Breast epithelium (tissue), 4 donors: ENCODE results near the gene MS4A14. TPM values are rescaled to one million over a fixed set of nuclear protein-coding genes. Genes with fewer than 3 reads are reported as not detected.

Experiments used
- DNase-seq, 2 donors: peaks; one replicate each; pipeline ENCODE4 v3.0.0-alpha.2; 2019; ENCODE audit warnings: low spot score in 2 of 2
- H3K27ac ChIP-seq, 2 donors: fragments of 200-600 bp; sonication (generic) in 1 of 2; one replicate each; pipeline ENCODE4 v1.5.1; 2016 to 2019; ENCODE audit warnings: mild to moderate bottlenecking in 1 of 2
- H3K27me3 ChIP-seq, 2 donors: fragments of 200-600 bp; sonication (generic) in 1 of 2; one replicate each; pipeline versions ENCODE4 v1.5.1 to v1.6.0; 2017 to 2019; ENCODE audit warnings: control low read depth in 1 of 2, mild to moderate bottlenecking in 1 of 2
- H3K36me3 ChIP-seq: fragments of 200-600 bp; one replicate; pipeline ENCODE4 v1.5.1; 2019
- H3K4me1 ChIP-seq, 2 donors: fragments of 200-600 bp; sonication (generic); one replicate each; pipeline ENCODE4 v1.5.1; 2016 to 2019; ENCODE audit warnings: control low read depth in 1 of 2
- H3K4me3 ChIP-seq, 3 donors: fragments of 200-600 bp; sonication (generic); 1 replicate in 2 of 3; 2 replicates in 1 of 3; pipeline ENCODE4 v1.5.1; 2016 to 2019; ENCODE audit warnings: mild to moderate bottlenecking in 3 of 3, moderate library complexity in 2 of 3
- H3K9me3 ChIP-seq, 2 donors: fragments of 200-600 bp; sonication (generic) in 1 of 2; one replicate each; pipeline ENCODE4 v1.5.1; 2016 to 2019; ENCODE audit warnings: control low read depth in 1 of 2
- CTCF ChIP-seq, 3 donors: fragments of 450-650 bp; IDR thresholded peaks; one replicate each; pipeline ENCODE4 v1.5.1; 2016 to 2017; ENCODE audit warnings: antibody characterized with exemption in 3 of 3, mild to moderate bottlenecking in 3 of 3, moderate library complexity in 3 of 3
- POLR2A ChIP-seq: fragments of 450-650 bp; IDR thresholded peaks from one replicate; pipeline ENCODE4 v1.6.1; 2016; ENCODE audit warnings: antibody characterized with exemption, mild to moderate bottlenecking, moderate library complexity
- POLR2AphosphoS5 ChIP-seq, 3 donors: sonication (generic); formaldehyde crosslinking; IDR thresholded peaks; one replicate each; pipeline ENCODE4 v1.6.1; 2017; ENCODE audit warnings: antibody characterized with exemption in 3 of 3
- intact Hi-C: fragments of 100-400 bp; cut with DNase I; formaldehyde crosslinking; loops from one replicate; pipeline ENCODE4 v1.15.1; 2023; ENCODE audit warnings: low total_unique reads
- total RNA-seq, 3 donors: library from RNA; depleted of rRNA; stranded (reverse); fragments of >200 nt; gene quantifications; one replicate each; pipeline ENCODE4 v1.1.0, GENCODE V29; 2016

MS4A14 gene
- total RNA-seq, 3 donors from 2014 or later = 2.3 to 6.7 (median 2.5) TPM

DNA sequence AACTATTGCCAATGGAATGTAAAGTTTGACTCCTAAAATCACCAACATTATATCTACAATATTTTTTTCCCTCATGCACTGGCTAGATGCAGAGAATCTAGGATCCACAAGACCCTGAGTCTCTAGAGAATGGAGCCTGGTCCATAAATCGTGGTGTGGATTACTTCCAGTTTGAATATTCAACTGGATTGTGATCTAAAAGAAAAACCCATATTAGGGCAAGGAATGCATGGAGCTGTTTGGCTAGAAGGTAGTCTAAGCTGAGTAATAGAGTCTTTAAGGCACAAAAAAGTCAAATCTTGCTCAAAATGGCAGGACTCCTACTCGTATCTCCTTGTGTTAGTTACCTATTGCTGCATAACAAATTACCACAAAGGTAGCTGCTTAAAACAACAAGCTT is 23.8 kb downstream of the MS4A14 start:
- TF ChIP-seq CTCF (IDR thresholded peaks at IDR 0.05) (no peak), POLR2A (no peak), POLR2AphosphoS5 (IDR thresholded peaks at IDR 0.05) (no peak)
- no peaks in the 10 kb centered on the region for H3K4me1 ChIP-seq
- no peak overlapping the region for H3K27ac ChIP-seq
- H3K36me3 ChIP-seq = no peaks in the 10 kb centered on the region
- peaks cover 0 to 4% of the 10 kb centered on the region in 2 donors for H3K9me3 ChIP-seq
- DNase-seq = no peak
- H3K4me3 ChIP-seq = no peak overlapping the region
- intact Hi-C loops = no loop called here
- no peaks in the 10 kb centered on the region for H3K27me3 ChIP-seq

GRCh38 chr11:60422609-60423008 is 26.4 kb downstream of the MS4A14 start:
- DNase-seq = no peak
- H3K4me1 ChIP-seq = no peaks in the 10 kb centered on the region
- TF ChIP-seq POLR2A = no peak
- TF ChIP-seq POLR2AphosphoS5 (IDR thresholded peaks at IDR 0.05) = no peak
- no peak for TF ChIP-seq CTCF (IDR thresholded peaks at IDR 0.05)
- intact Hi-C loops = no loop called here
- no peaks in the 10 kb centered on the region for H3K27me3 ChIP-seq
- no peak overlapping the region for H3K4me3 ChIP-seq
- no peak overlapping the region for H3K27ac ChIP-seq
- H3K9me3 ChIP-seq = peaks cover 0 to 4% of the 10 kb centered on the region in 2 donors
- no peaks in the 10 kb centered on the region for H3K36me3 ChIP-seq

DNA sequence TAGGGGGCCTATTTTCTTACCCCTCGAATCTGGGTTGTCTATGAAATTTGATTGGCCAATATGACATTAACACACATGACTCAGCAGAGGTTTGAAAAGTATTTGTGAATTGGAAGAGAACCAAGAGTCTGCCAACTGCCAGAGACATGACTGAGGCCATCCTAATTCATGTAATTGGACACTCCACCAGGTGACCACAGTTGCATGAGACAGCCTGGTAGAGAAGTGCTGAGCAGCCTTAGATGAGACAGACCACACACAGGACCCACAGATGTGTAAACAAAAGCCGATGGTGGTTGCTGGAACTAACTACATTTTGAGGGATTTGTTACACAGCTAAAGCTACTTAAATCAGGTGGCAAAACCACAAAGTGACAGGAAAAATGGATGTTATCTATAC is 32.3 kb downstream of the MS4A14 start:
- TF ChIP-seq CTCF (IDR thresholded peaks at IDR 0.05) = no peak
- no peak for TF ChIP-seq POLR2AphosphoS5 (IDR thresholded peaks at IDR 0.05)
- no peak for TF ChIP-seq POLR2A
- Histone ChIP-seq H3K27me3 (no peaks in the 10 kb centered on the region), H3K4me3 (no peak overlapping the region), H3K27ac (no peak overlapping the region), H3K9me3 (no peaks in the 10 kb centered on the region), H3K4me1 (no peaks in the 10 kb centered on the region), H3K36me3 (no peaks in the 10 kb centered on the region)
- no peak for DNase-seq
- intact Hi-C loops = no loop called here

- intact Hi-C loops = no loop called here
Measured at GRCh38 chr11:60429272-60429671, 33.0 kb downstream of the MS4A14 start, which contains the start of gene MS4A5. Gene MS4A5 (plus strand): TSS chr11:60429572. CDS start chr11:60429675, 103 bp downstream.

DNA sequence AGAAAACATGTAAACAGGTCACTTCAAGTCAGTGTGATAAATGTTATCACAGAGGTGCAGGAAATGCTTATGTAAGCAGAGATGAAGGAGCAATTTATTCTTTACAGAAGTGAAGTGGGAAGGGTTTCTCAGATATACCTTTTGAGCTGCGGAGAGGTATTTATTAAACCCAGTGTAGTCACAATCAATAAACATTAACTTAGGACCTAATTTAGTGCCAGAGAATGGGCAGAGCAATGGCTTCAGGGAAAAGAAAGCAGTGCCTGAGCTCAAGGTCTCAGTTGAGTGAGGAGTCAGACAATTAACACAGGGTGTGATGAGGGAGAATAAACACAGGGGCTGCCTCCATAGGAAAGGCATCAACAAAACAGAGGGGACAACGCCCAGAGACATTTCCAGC is 35.0 kb downstream of the MS4A14 start:
- intact Hi-C loops = no loop called here
- no peak for TF ChIP-seq CTCF (IDR thresholded peaks at IDR 0.05)
- TF ChIP-seq POLR2A = no peak
- TF ChIP-seq POLR2AphosphoS5 (IDR thresholded peaks at IDR 0.05) = no peak
- no peak overlapping the region for H3K4me3 ChIP-seq
- H3K27ac ChIP-seq = no peak overlapping the region
- no peaks in the 10 kb centered on the region for H3K9me3 ChIP-seq
- H3K27me3 ChIP-seq = no peaks in the 10 kb centered on the region
- no peaks in the 10 kb centered on the region for H3K4me1 ChIP-seq
- DNase-seq = no peak
- no peaks in the 10 kb centered on the region for H3K36me3 ChIP-seq

More at GRCh38 chr11:60429272-60429671, 33.0 kb downstream of the MS4A14 start, which contains the start of gene MS4A5:
- no peak for DNase-seq
- Histone ChIP-seq H3K36me3 (no peaks in the 10 kb centered on the region), H3K9me3 (no peaks in the 10 kb centered on the region), H3K27ac (no peak within 1 kb of the TSS), H3K4me3 (no peak within 1 kb of the TSS), H3K4me1 (no peaks in the 10 kb centered on the region), H3K27me3 (no peaks in the 10 kb centered on the region)
- TF ChIP-seq POLR2A (no peak), POLR2AphosphoS5 (IDR thresholded peaks at IDR 0.05) (no peak), CTCF (IDR thresholded peaks at IDR 0.05) (no peak)
